Ectodermal cell (in vitro differentiated cells): ENCODE results near the gene ALDH6A1.

Experiments used
- H3K27ac ChIP-seq: 2 replicates; pipeline ENCODE4 v1.7.0; 2013; ENCODE audit warnings: mild to moderate bottlenecking, low read depth, low read length; ENCODE audit not compliant: insufficient read depth, poor library complexity, severe bottlenecking
- H3K27me3 ChIP-seq: 2 replicates; pipeline ENCODE4 v1.7.0; 2013; ENCODE audit warnings: mild to moderate bottlenecking, low read length; ENCODE audit not compliant: insufficient read depth, control insufficient read depth, poor library complexity, severe bottlenecking
- H3K36me3 ChIP-seq: one replicate; pipeline ENCODE4 v1.7.0; 2013; ENCODE audit warnings: low read length; ENCODE audit not compliant: control insufficient read depth, insufficient read depth
- H3K4me1 ChIP-seq: one replicate; pipeline ENCODE4 v1.7.0; 2013; ENCODE audit warnings: low read length; ENCODE audit not compliant: control insufficient read depth, insufficient read depth
- H3K4me3 ChIP-seq: 2 replicates; pipeline ENCODE4 v1.7.0; 2013; ENCODE audit warnings: low read depth, low read length, control low read depth; ENCODE audit not compliant: insufficient read depth
- H3K9me3 ChIP-seq: 2 replicates; pipeline ENCODE4 v1.7.0; 2013; ENCODE audit warnings: mild to moderate bottlenecking, low read length, moderate library complexity; ENCODE audit not compliant: control insufficient read depth
- WGBS, 2 experiments: methylation state at CpG; one replicate each; pipeline ENCODE4 v1.1.7; 2013; ENCODE audit warnings: missing lambda C conversion rate in 2 of 2; 5-methylcytosine and 5-hydroxymethylcytosine counted together

ALDH6A1 gene

DNA sequence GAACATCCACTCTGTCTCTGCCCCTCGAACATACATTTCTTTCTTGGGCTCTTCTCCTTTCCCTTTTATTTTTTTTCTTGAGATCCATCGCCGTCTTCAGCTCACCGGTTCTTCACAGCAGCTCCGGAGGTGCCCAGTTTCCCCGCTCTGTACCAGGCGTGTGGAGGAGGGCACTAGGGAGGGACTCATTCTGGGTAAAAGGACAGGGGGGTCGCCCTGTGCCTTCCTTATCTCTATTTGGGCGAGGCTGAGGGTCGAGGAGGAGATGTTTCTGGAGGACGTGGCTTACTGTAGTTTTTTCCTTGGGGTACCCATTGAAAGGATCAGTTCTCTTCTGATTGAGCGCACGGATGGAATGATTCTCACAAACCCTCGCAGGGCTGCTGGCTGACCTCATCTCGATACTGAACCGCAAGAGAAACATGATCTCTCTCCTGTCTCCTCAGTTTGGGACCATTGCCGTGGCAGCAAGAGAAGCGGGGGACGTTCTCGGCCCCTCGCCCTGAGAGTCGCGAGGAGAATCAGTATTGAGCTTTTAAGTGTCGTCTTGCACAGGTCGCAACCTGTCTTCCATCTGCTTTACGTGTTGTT, 889 bp upstream of the ALDH6A1 start:
- 1% methylated on average over 26 of the region's 26 CpGs for WGBS, 2 experiments
- Histone ChIP-seq H3K9me3 (no peaks in the 10 kb centered on the region), H3K27ac (peak overlapping the region; percentile 87), H3K4me3 (peak overlapping the region; percentile 61), H3K4me1 (peaks cover 6% of the 10 kb centered on the region), H3K36me3 (no peaks in the 10 kb centered on the region), H3K27me3 (no peaks in the 10 kb centered on the region)

- Histone ChIP-seq H3K4me3 (peak overlapping the region; percentile 50), H3K27ac (peak overlapping the region; percentile 37), H3K4me1 (peaks cover 6% of the 10 kb centered on the region), H3K9me3 (no peaks in the 10 kb centered on the region), H3K27me3 (no peaks in the 10 kb centered on the region), H3K36me3 (no peaks in the 10 kb centered on the region)
- 1% methylated on average over 12 to 15 of the region's 15 CpGs for WGBS, 2 experiments
Measured at GRCh38 chr14:74083784-74084276, 423 bp downstream of the ALDH6A1 start.

DNA sequence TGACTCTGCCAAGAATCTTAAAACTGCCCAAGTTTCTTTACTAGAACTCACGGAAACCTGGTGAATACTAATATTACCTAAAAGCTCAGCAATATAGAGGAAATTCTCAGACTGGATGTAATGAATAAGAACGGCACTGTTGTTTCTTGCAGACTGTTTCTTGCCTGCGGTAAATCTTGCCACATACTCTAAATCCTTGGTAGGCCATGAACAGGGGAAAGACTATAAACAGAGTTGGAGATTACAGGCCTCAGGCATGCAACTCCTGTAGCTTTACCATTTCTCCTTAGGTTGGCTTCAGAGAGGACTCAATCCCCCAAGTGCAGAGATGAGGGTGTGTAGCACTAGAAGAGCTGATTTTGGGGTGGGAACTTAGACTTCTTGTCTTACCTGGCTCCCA, 1.1 kb downstream of the ALDH6A1 start:
- Histone ChIP-seq H3K9me3 (no peaks in the 10 kb centered on the region), H3K36me3 (no peaks in the 10 kb centered on the region), H3K4me1 (peaks cover 6% of the 10 kb centered on the region), H3K27me3 (no peaks in the 10 kb centered on the region), H3K4me3 (peak overlapping the region; percentile 50), H3K27ac (no peak overlapping the region)
- WGBS, 2 experiments, result 96% methylated on average over 3 of the region's 3 CpGs

GRCh38 chr14:74081491-74081890, 2.8 kb downstream of the ALDH6A1 start:
- no peaks in the 10 kb centered on the region for H3K9me3 ChIP-seq
- H3K4me1 ChIP-seq, result peaks cover 6% of the 10 kb centered on the region
- no peak overlapping the region for H3K27ac ChIP-seq
- H3K27me3 ChIP-seq, result no peaks in the 10 kb centered on the region
- no peaks in the 10 kb centered on the region for H3K36me3 ChIP-seq
- 94 to 99% methylated on average over 3 of the region's 3 CpGs for WGBS, 2 experiments
- no peak overlapping the region for H3K4me3 ChIP-seq

DNA sequence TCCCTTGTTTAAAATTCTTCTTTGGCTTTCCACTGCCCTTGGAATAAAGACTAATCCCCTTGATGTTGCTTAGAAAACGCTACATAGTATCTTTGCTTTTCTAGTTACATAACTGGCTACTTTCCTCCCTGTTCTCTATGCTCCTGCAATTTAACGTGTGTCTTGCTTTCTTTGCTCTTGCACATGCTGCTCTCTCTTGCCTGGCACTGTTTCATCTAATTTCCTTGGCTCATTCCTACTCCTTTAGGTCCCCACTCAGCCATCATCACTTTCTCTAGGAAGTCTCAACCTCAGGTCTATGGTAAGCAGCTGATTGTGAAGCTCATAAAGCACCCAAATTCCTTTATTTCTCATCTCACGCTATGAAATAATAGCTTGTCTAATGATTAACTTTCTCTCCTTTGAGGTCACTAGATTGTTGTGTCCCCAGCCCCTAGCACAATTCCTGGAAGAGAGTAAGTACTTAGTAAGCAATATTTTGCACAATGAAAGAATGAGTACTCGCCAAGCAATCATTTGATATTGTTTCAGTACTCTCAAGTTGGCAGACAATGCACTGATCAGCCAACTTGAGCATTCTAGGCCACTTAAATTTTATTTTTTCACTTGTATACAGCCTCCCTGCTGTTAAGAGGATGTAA, 3.3 kb downstream of the ALDH6A1 start:
- Histone ChIP-seq H3K4me3 (no peak overlapping the region), H3K27ac (no peak overlapping the region), H3K9me3 (no peaks in the 10 kb centered on the region), H3K27me3 (no peaks in the 10 kb centered on the region), H3K36me3 (no peaks in the 10 kb centered on the region), H3K4me1 (peaks cover 6% of the 10 kb centered on the region)
- WGBS, 2 experiments, result 91 to 92% methylated on average over 4 of the region's 4 CpGs

GRCh38 chr14:74077401-74077800, 6.9 kb downstream of the ALDH6A1 start:
- no peak overlapping the region for H3K4me3 ChIP-seq

GRCh38 chr14:74065746-74066575, 18.3 kb downstream of the ALDH6A1 start:
- WGBS, 2 experiments, result 89 to 90% methylated on average over 1 to 2 of the region's 3 CpGs
- H3K36me3 ChIP-seq, result peaks cover 6% of the 10 kb centered on the region

More at GRCh38 chr14:74077401-74077800, 6.9 kb downstream of the ALDH6A1 start:
- Histone ChIP-seq H3K27ac (no peak overlapping the region), H3K4me1 (no peaks in the 10 kb centered on the region), H3K36me3 (peaks cover 3% of the 10 kb centered on the region), H3K9me3 (no peaks in the 10 kb centered on the region), H3K27me3 (no peaks in the 10 kb centered on the region)
- 72 to 89% methylated on average over 1 of the region's 1 CpG for WGBS, 2 experiments

DNA sequence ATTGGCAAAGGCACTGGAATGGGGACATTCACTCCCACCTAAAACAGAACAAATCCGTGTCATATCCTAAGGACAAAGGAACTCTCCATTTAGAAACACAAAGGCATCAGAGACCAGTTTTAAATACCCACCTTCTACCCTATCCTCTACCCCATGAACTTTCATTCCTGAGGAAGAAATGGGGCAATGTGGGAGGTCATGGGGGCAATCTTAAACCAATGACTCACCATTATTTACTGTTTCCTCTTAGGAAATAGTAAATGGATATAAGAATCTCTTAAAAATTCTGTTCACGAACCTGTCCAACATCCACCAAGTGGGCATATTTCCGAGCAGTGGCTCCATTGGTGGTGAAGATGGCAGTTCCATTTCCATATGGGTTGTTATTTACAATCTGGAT, 19.4 kb downstream of the ALDH6A1 start:
- no peaks in the 10 kb centered on the region for H3K27me3 ChIP-seq
- 96 to 97% methylated on average over 3 of the region's 3 CpGs for WGBS, 2 experiments
- no peaks in the 10 kb centered on the region for H3K9me3 ChIP-seq
- peaks cover 6% of the 10 kb centered on the region for H3K36me3 ChIP-seq
- H3K27ac ChIP-seq, result no peak overlapping the region
- no peak overlapping the region for H3K4me3 ChIP-seq
- no peaks in the 10 kb centered on the region for H3K4me1 ChIP-seq

More at GRCh38 chr14:74065746-74066575, 18.3 kb downstream of the ALDH6A1 start:
- Histone ChIP-seq H3K27ac (no peak overlapping the region), H3K4me3 (no peak overlapping the region), H3K9me3 (no peaks in the 10 kb centered on the region), H3K27me3 (no peaks in the 10 kb centered on the region), H3K4me1 (no peaks in the 10 kb centered on the region)

GRCh38 chr14:74064426-74064825, 19.8 kb downstream of the ALDH6A1 start:
- Histone ChIP-seq H3K9me3 (no peaks in the 10 kb centered on the region), H3K36me3 (peaks cover 6% of the 10 kb centered on the region), H3K4me3 (no peak overlapping the region), H3K27ac (no peak overlapping the region), H3K4me1 (no peaks in the 10 kb centered on the region), H3K27me3 (no peaks in the 10 kb centered on the region)

GRCh38 chr14:74062809-74063150, 21.5 kb downstream of the ALDH6A1 start:
- H3K4me1 ChIP-seq, result no peaks in the 10 kb centered on the region
- no peaks in the 10 kb centered on the region for H3K9me3 ChIP-seq
- H3K27ac ChIP-seq, result no peak overlapping the region
- H3K27me3 ChIP-seq, result no peaks in the 10 kb centered on the region
- WGBS, 2 experiments, result 92 to 100% methylated on average over 2 of the region's 2 CpGs
- peaks cover 6% of the 10 kb centered on the region for H3K36me3 ChIP-seq
- no peak overlapping the region for H3K4me3 ChIP-seq
